ENCODE measurements around the gene AKR7A2. TPM values are rescaled to one million over a fixed set of nuclear protein-coding genes. Genes with fewer than 3 reads are reported as not detected.

The AKR7A2 gene
- polyA plus RNA-seq, 1 donor (not counting 4 experiments of a cell fraction or from before 2014, with no cell fraction given) = 21.4 TPM

- H3K4me1 ChIP-seq (ENCODE audit: control insufficient read depth, extremely low read depth, insufficient read depth, low read length) = peaks cover 42% of the 10 kb centered on the region
- H3K4me3 ChIP-seq (ENCODE audit: control insufficient read depth in 2 of 3, extremely low read depth in 1 of 3, insufficient read depth in 2 of 3, low read depth in 1 of 3, low read length in 3 of 3) = peak overlapping the region; percentile 74 to 87 (median 82)
- TF ChIP-seq CTCF (optimal IDR thresholded peaks at IDR 0.05 in 1 of 3, IDR thresholded peaks at IDR 0.05 in 1 of 3, conservative IDR thresholded peaks at IDR 0.05 in 1 of 3; ENCODE audit: extremely low read depth in 1 of 3, insufficient read depth in 2 of 3, low read length in 3 of 3) (no peak), EZH2 (IDR thresholded peaks at IDR 0.05; ENCODE audit: low read length) (no peak)
- DNase-seq (ENCODE audit: low read depth, low spot score) = no peak
- peak overlapping the region; percentile 88 for H2AFZ ChIP-seq (ENCODE audit: control insufficient read depth, low read length)
- H3K9me1 ChIP-seq (ENCODE audit: control insufficient read depth, extremely low read depth, insufficient read depth, low read length) = no peaks in the 10 kb centered on the region
- dilution Hi-C loops (cut with MboI; ENCODE audit: extremely low pct_ligation_motif_present, low sequenced_read_pairs) = no loop called here
- H3K4me2 ChIP-seq (ENCODE audit: control insufficient read depth, extremely low read depth, insufficient read depth, low read depth, low read length) = peak overlapping the region; percentile 98
- H3K9me3 ChIP-seq (ENCODE audit: control insufficient read depth, low read depth, low read length) = no peaks in the 10 kb centered on the region
- H3K27ac ChIP-seq (ENCODE audit: control insufficient read depth, insufficient read depth, low read length) = peak overlapping the region; percentile 54
- H4K20me1 ChIP-seq (ENCODE audit: control insufficient read depth, extremely low read depth, insufficient read depth, low read length) = no peaks in the 10 kb centered on the region
- no peak for FAIRE-seq
- peak overlapping the region; percentile 85 for H3K9ac ChIP-seq (ENCODE audit: control insufficient read depth, extremely low read depth, insufficient read depth, low read length)
- H3K36me3 ChIP-seq (ENCODE audit: control insufficient read depth in 2 of 2, extremely low read depth in 1 of 2, insufficient read depth in 2 of 2, low read length in 2 of 2) = peaks cover 8 to 17% of the 10 kb centered on the region in 2 experiments
- peaks cover 14% of the 10 kb centered on the region for H3K79me2 ChIP-seq (ENCODE audit: control insufficient read depth, insufficient read depth, low read length)
- no peaks in the 10 kb centered on the region for H3K27me3 ChIP-seq (ENCODE audit: control insufficient read depth, extremely low read depth, insufficient read depth, low read length)
Observed at GRCh38 chr1:19311503-19311930, 427 bp downstream of the AKR7A2 start.

GRCh38 chr1:19310720-19311502, 1.0 kb downstream of the AKR7A2 start:
- no peaks in the 10 kb centered on the region for H3K9me3 ChIP-seq (ENCODE audit: control insufficient read depth, low read depth, low read length)
- peaks cover 8 to 17% of the 10 kb centered on the region in 2 experiments for H3K36me3 ChIP-seq (ENCODE audit: control insufficient read depth in 2 of 2, extremely low read depth in 1 of 2, insufficient read depth in 2 of 2, low read length in 2 of 2)
- peaks cover 42% of the 10 kb centered on the region for H3K4me1 ChIP-seq (ENCODE audit: control insufficient read depth, extremely low read depth, insufficient read depth, low read length)
- H3K27ac ChIP-seq (ENCODE audit: control insufficient read depth, insufficient read depth, low read length) = peak overlapping the region; percentile 54
- DNase-seq (ENCODE audit: low read depth, low spot score) (no peak), FAIRE-seq (peak; percentile 9)
- H3K27me3 ChIP-seq (ENCODE audit: control insufficient read depth, extremely low read depth, insufficient read depth, low read length) = no peaks in the 10 kb centered on the region
- no peak for TF ChIP-seq EZH2 (IDR thresholded peaks at IDR 0.05; ENCODE audit: low read length)
- no peak for TF ChIP-seq CTCF (optimal IDR thresholded peaks at IDR 0.05 in 1 of 3, IDR thresholded peaks at IDR 0.05 in 1 of 3, conservative IDR thresholded peaks at IDR 0.05 in 1 of 3; ENCODE audit: extremely low read depth in 1 of 3, insufficient read depth in 2 of 3, low read length in 3 of 3)
- peak overlapping the region; percentile 74 to 87 (median 82) for H3K4me3 ChIP-seq (ENCODE audit: control insufficient read depth in 2 of 3, extremely low read depth in 1 of 3, insufficient read depth in 2 of 3, low read depth in 1 of 3, low read length in 3 of 3)
- H3K4me2 ChIP-seq (ENCODE audit: control insufficient read depth, extremely low read depth, insufficient read depth, low read depth, low read length) = peak overlapping the region; percentile 98
- dilution Hi-C loops (cut with MboI; ENCODE audit: extremely low pct_ligation_motif_present, low sequenced_read_pairs) = no loop called here
- H2AFZ ChIP-seq (ENCODE audit: control insufficient read depth, low read length) = peak overlapping the region; percentile 88
- peaks cover 14% of the 10 kb centered on the region for H3K79me2 ChIP-seq (ENCODE audit: control insufficient read depth, insufficient read depth, low read length)
- peak overlapping the region; percentile 85 for H3K9ac ChIP-seq (ENCODE audit: control insufficient read depth, extremely low read depth, insufficient read depth, low read length)
- no peaks in the 10 kb centered on the region for H3K9me1 ChIP-seq (ENCODE audit: control insufficient read depth, extremely low read depth, insufficient read depth, low read length)
- H4K20me1 ChIP-seq (ENCODE audit: control insufficient read depth, extremely low read depth, insufficient read depth, low read length) = no peaks in the 10 kb centered on the region
